Activated T-helper 2 cell treated with anti-CD3 and anti-CD28 coated beads, Interferon-gamma antibody, Interleukin-2, Interleukin-4, amounts not matched to agents 10 μg/mL and 5 μg/mL and 100 μg/mL, durations not matched to agents 14 hours and 24 hours and 36 hours (primary cell): ENCODE measurements around the gene AARS2. TPM values are rescaled to one million over a fixed set of nuclear protein-coding genes. Genes with fewer than 3 reads are reported as not detected.
"Not testable (repeated sequence)": the region's sequence is repeated elsewhere in the genome, so short reads cannot be mapped to it uniquely, and the experiment has no call there.

Source experiments
- DNase-seq: peaks from one replicate; pipeline ENCODE4 v3.0.0; 2021; ENCODE audit warnings: low spot score
- H3K27ac Mint-ChIP-seq: one replicate; pipeline ENCODE4 v1.8.0; 2021; ENCODE audit warnings: mixed read lengths
- H3K27me3 Mint-ChIP-seq: one replicate; pipeline ENCODE4 v1.8.0; 2021; ENCODE audit warnings: low read depth, mixed read lengths
- H3K36me3 Mint-ChIP-seq: one replicate; pipeline ENCODE4 v1.8.0; 2021; ENCODE audit warnings: low read depth, mixed read lengths
- H3K4me1 Mint-ChIP-seq: one replicate; pipeline ENCODE4 v1.8.0; 2021; ENCODE audit warnings: low read depth, mixed read lengths
- H3K4me3 Mint-ChIP-seq: one replicate; pipeline ENCODE4 v1.8.0; 2021; ENCODE audit warnings: low read depth, mild to moderate bottlenecking, moderate library complexity, mixed read lengths
- H3K9me3 Mint-ChIP-seq: one replicate; pipeline ENCODE4 v1.8.0; 2021; ENCODE audit warnings: mixed read lengths
- intact Hi-C: fragments of 100-400 bp; cut with micrococcal nuclease; formaldehyde crosslinking; loops from one replicate; pipeline ENCODE4 v1.15.1; 2023
- total RNA-seq: library from RNA; stranded (reverse); gene quantifications from 2 replicates; pipeline ENCODE4 v1.2.3, GENCODE V29; 2022

Gene AARS2
- total RNA-seq, 1 donor from 2014 or later = 22.9 TPM

DNA sequence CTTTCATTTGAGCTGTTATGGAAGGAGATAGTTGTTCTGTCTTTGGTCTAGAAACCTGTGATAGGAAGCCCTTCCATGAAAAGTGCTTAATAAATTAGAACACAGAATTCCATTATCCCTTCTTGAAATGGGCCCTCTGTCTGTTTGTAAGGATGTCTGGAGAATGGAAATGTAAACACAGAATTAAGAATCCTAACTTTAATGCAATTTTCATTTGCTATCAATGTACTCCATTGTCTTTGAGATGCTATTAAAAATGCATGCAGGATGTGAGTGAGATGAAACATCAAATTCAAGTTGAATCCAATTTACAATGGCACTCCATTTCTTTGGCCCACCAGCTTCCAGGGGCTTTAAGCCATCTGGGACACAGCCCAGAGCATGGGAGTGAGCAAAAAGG lies 13.9 kb upstream of the AARS2 start:
- Mint-ChIP-seq H3K27ac (no peak overlapping the region), H3K4me1 (no peaks in the 10 kb centered on the region), H3K4me3 (no peak overlapping the region), H3K36me3 (no peaks in the 10 kb centered on the region), H3K9me3 (no peaks in the 10 kb centered on the region), H3K27me3 (peaks cover 38% of the 10 kb centered on the region)
- intact Hi-C loops = no loop called here
- DNase-seq = no peak

DNA sequence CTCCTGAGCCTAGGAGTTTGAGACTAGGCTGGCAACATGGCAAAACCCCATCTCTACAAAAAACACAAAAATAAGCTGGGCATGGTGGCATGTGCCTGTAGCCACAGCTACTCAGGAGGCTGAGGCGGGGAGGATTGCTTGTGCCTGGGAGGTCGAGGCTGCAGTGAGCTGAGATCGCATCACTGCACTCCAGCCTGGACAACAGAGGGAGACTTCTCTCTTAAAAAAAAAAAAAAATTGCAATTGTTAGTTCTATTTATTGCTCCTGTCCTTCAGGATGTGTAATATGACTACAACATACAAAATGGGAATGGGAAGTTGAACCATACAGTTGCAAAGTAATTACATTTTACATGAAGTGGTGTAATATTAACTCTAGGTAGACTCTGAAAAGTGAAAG lies 8.1 kb upstream of the AARS2 start:
- no peak for DNase-seq
- H3K4me3 Mint-ChIP-seq = no peak overlapping the region
- intact Hi-C loops = no loop called here
- peaks cover 28% of the 10 kb centered on the region for H3K27me3 Mint-ChIP-seq
- H3K36me3 Mint-ChIP-seq = no peaks in the 10 kb centered on the region
- no peak overlapping the region for H3K27ac Mint-ChIP-seq
- H3K4me1 Mint-ChIP-seq = no peaks in the 10 kb centered on the region
- no peaks in the 10 kb centered on the region for H3K9me3 Mint-ChIP-seq

GRCh38 chr6:44317136-44317631 lies 4.0 kb upstream of the AARS2 start:
- H3K36me3 Mint-ChIP-seq, intact Hi-C loops, H3K9me3 Mint-ChIP-seq: not testable (repeated sequence)

GRCh38 chr6:44316481-44316880 lies 3.3 kb upstream of the AARS2 start:
- peaks cover 12% of the 10 kb centered on the region for H3K4me1 Mint-ChIP-seq
- no peak for DNase-seq
- H3K4me3 Mint-ChIP-seq = no peak overlapping the region
- peaks cover 25% of the 10 kb centered on the region for H3K27me3 Mint-ChIP-seq
- no peaks in the 10 kb centered on the region for H3K9me3 Mint-ChIP-seq
- intact Hi-C loops = no loop called here
- peaks cover 6% of the 10 kb centered on the region for H3K36me3 Mint-ChIP-seq
- H3K27ac Mint-ChIP-seq = no peak overlapping the region

More at GRCh38 chr6:44317136-44317631, 4.0 kb upstream of the AARS2 start:
- DNase-seq, H3K4me3 Mint-ChIP-seq, H3K4me1 Mint-ChIP-seq, H3K27ac Mint-ChIP-seq: not testable (repeated sequence)
- peaks cover 25% of the 10 kb centered on the region for H3K27me3 Mint-ChIP-seq

DNA sequence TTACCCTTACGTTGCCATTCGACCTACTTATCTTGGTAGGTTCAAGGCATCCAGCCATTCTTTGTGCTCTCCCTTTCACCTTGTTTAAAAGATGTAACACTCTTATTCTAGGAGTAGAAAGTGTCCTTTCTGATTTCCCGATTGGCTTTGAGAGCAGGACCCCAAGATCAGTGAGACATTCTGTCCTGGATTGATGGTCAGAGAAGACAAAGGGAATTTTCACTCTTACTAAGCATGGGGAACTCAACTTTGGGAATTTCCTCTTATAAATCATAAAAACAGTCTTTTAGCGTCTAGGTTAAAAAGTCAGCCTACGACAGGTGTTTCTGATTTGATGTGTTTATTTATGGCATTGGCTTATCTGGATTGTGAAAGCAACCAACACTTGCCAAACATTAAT lies 2.8 kb upstream of the AARS2 start:
- DNase-seq = no peak
- Mint-ChIP-seq H3K27me3 (peaks cover 23% of the 10 kb centered on the region), H3K4me1 (peaks cover 12% of the 10 kb centered on the region), H3K27ac (no peak overlapping the region), H3K9me3 (no peaks in the 10 kb centered on the region), H3K4me3 (no peak overlapping the region), H3K36me3 (peaks cover 11% of the 10 kb centered on the region)
- intact Hi-C loops = no loop called here

- H3K27me3 Mint-ChIP-seq = peaks cover 19% of the 10 kb centered on the region
- DNase-seq = no peak
- no peaks in the 10 kb centered on the region for H3K9me3 Mint-ChIP-seq
- intact Hi-C loops = no loop called here
- H3K4me3 Mint-ChIP-seq = no peak overlapping the region
- peaks cover 16% of the 10 kb centered on the region for H3K36me3 Mint-ChIP-seq
- H3K27ac Mint-ChIP-seq = no peak overlapping the region
- peaks cover 12% of the 10 kb centered on the region for H3K4me1 Mint-ChIP-seq
Measured at GRCh38 chr6:44315516-44315915, 2.4 kb upstream of the AARS2 start.

DNA sequence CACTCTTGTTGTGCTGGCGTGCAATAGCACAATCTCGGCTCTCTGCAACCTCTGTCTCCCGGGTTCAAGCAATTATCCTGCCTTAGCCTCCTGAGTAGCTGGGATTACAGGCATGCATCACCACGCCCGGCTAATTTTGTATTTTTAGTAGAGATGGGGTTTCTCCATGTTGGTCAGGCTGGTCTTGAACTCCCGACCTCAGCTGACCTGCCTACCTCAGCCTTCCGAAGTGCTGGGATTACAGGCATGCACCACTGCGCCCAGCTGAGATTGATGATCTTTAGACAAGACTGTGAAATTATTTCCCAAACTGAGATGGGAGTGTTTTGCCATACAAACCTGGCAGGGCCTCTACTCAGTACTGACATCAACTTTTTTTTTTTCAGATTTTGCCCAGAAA lies 1.5 kb upstream of the AARS2 start:
- H3K27ac Mint-ChIP-seq, intact Hi-C loops, H3K9me3 Mint-ChIP-seq, DNase-seq, H3K4me3 Mint-ChIP-seq: not testable (repeated sequence)
- Mint-ChIP-seq H3K36me3 (peaks cover 23% of the 10 kb centered on the region), H3K4me1 (peaks cover 12% of the 10 kb centered on the region), H3K27me3 (peaks cover 18% of the 10 kb centered on the region)

DNA sequence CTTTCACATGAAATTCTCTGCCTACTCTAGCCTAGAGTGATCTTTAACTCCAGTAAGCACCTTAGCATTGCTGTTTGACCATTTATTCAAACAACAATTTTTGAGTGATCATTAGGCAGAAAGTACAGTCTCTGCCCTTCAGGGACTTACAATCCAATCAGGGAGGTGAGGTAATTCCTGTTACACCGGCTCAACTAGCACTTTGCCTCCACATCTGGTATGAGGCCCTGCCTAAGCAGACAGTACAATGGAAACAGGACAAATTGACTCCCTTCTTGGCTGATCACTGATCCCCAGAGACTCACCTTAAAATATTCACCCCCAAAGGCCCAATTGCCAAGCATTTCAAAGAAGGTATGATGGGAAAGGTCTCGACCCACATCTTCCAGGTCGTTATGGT lies 1.4 kb downstream of the AARS2 start:
- Mint-ChIP-seq H3K4me3 (peak overlapping the region; percentile 99), H3K4me1 (peaks cover 12% of the 10 kb centered on the region), H3K27me3 (peaks cover 3% of the 10 kb centered on the region), H3K36me3 (peaks cover 37% of the 10 kb centered on the region), H3K9me3 (no peaks in the 10 kb centered on the region), H3K27ac (peak overlapping the region; percentile 11)
- no peak for DNase-seq
- intact Hi-C loops = loop anchor here (2.0 kb wide), 2 partner anchors 35 to 47 kb away; partner anchors contain the start of gene NFKBIE

DNA sequence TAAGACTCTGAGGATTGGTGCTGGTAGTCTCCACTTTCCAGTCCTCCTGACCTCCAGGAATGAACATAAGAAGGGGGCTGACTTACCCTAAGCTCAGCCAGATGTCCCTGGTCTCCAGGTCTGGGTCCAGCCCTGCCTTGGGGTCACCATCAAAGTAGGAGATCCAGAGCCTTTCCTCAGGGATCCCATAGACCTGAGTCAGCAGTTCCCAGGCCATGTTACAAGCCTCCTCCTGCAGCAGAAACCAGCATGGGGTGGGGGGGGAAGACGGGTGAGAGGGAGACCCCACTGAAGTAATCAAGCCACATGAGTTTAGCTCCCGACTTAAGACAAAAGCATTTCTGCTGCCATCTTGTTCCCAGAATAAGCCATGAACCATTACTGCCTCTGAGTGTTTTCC lies 1.8 kb downstream of the AARS2 start:
- peak overlapping the region; percentile 99 for H3K4me3 Mint-ChIP-seq
- no peak overlapping the region for H3K27ac Mint-ChIP-seq
- peaks cover 37% of the 10 kb centered on the region for H3K36me3 Mint-ChIP-seq
- intact Hi-C loops = no loop called here
- H3K9me3 Mint-ChIP-seq = no peaks in the 10 kb centered on the region
- DNase-seq = no peak
- H3K4me1 Mint-ChIP-seq = peaks cover 12% of the 10 kb centered on the region
- peaks cover 3% of the 10 kb centered on the region for H3K27me3 Mint-ChIP-seq

GRCh38 chr6:44310241-44310640 lies 2.9 kb downstream of the AARS2 start:
- DNase-seq = no peak
- intact Hi-C loops = no loop called here
- Mint-ChIP-seq H3K36me3 (peaks cover 44% of the 10 kb centered on the region), H3K9me3 (no peaks in the 10 kb centered on the region), H3K27ac (no peak overlapping the region), H3K4me1 (peaks cover 12% of the 10 kb centered on the region), H3K4me3 (no peak overlapping the region), H3K27me3 (peaks cover 2% of the 10 kb centered on the region)

GRCh38 chr6:44309631-44310030 lies 3.5 kb downstream of the AARS2 start:
- no peak for DNase-seq
- Mint-ChIP-seq H3K27ac (no peak overlapping the region), H3K9me3 (no peaks in the 10 kb centered on the region), H3K36me3 (peaks cover 49% of the 10 kb centered on the region), H3K4me3 (no peak overlapping the region), H3K4me1 (peaks cover 12% of the 10 kb centered on the region), H3K27me3 (no peaks in the 10 kb centered on the region)
- intact Hi-C loops = no loop called here

- no peak overlapping the region for H3K27ac Mint-ChIP-seq
- peaks cover 51% of the 10 kb centered on the region for H3K36me3 Mint-ChIP-seq
- peaks cover 12% of the 10 kb centered on the region for H3K4me1 Mint-ChIP-seq
- no peak for DNase-seq
- no peaks in the 10 kb centered on the region for H3K27me3 Mint-ChIP-seq
- no peaks in the 10 kb centered on the region for H3K9me3 Mint-ChIP-seq
- intact Hi-C loops = no loop called here
- H3K4me3 Mint-ChIP-seq = no peak overlapping the region
Measured at GRCh38 chr6:44309092-44309491, 4.1 kb downstream of the AARS2 start.

DNA sequence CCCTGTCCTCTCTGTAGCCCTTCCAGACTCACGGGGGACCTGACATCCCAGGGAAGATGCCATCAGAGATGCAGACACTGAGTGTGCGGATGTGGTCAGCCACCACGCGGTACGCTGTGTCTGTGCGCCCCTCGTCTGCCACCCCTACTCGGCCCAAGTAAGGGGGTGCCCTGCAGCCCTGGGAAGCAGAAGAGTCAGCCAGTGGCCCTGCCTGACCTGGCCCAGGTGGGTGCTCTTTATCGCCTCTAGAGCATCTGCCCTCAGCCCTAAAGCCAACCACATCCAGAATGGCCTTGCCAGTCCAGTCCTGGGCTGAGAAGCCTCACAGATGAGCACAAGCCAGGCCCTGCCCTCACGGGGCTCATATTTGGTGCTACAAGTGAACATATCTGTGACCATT lies 5.9 kb downstream of the AARS2 start:
- peaks cover 67% of the 10 kb centered on the region for H3K36me3 Mint-ChIP-seq
- no peaks in the 10 kb centered on the region for H3K27me3 Mint-ChIP-seq
- intact Hi-C loops = no loop called here
- H3K9me3 Mint-ChIP-seq = no peaks in the 10 kb centered on the region
- H3K4me1 Mint-ChIP-seq = peaks cover 7% of the 10 kb centered on the region
- no peak overlapping the region for H3K4me3 Mint-ChIP-seq
- DNase-seq = no peak
- no peak overlapping the region for H3K27ac Mint-ChIP-seq

DNA sequence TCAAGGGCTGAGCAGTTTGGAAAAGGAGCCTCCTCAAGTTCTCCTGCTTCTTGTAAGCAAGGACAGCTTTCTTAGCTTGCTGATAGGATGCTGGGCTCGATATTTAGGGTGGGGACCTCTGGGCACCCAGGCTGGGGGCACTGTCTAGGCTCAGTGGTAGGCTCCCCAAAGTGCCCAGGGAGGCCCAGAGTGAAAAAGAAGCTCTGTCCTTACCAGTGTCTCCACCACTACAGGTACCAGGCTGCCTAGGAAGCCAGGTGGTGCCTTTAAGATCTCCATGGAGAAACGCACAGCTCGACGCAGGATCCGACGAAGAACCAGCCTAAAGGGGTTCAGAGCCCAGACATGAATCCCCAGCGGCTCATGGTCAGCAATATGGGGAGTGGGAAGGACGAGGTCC lies 6.4 kb downstream of the AARS2 start:
- H3K4me3 Mint-ChIP-seq = no peak overlapping the region
- no peaks in the 10 kb centered on the region for H3K9me3 Mint-ChIP-seq
- intact Hi-C loops = no loop called here
- peaks cover 3% of the 10 kb centered on the region for H3K4me1 Mint-ChIP-seq
- peaks cover 69% of the 10 kb centered on the region for H3K36me3 Mint-ChIP-seq
- H3K27ac Mint-ChIP-seq = no peak overlapping the region
- no peak for DNase-seq
- no peaks in the 10 kb centered on the region for H3K27me3 Mint-ChIP-seq
